ENCODE results near the gene DAW1.
"Not testable (repeated sequence)": the region's sequence is repeated elsewhere in the genome, so short reads cannot be mapped to it uniquely, and the experiment has no call there.

DAW1 gene

GRCh38 chr2:227871375-227871791, at the start of gene DAW1:
Gene DAW1, plus strand, starts transcription at chr2:227871631. Its CDS starts 59 bp downstream, at chr2:227871690.
- H3K9me3 Mint-ChIP-seq, result no peaks in the 10 kb centered on the region
- peaks cover 21% of the 10 kb centered on the region for H3K27me3 Mint-ChIP-seq
- DNase-seq (ENCODE audit: low spot score in 2 of 2), result peak in 1 of 2 donors; percentile 18
- ATAC-seq (ENCODE audit: low read depth), result peak; percentile 53
- no peaks in the 10 kb centered on the region for H3K36me3 Mint-ChIP-seq
- no peak within 1 kb of the TSS for H3K27ac Mint-ChIP-seq
- no peak within 1 kb of the TSS for H3K4me3 Mint-ChIP-seq
- H3K4me1 Mint-ChIP-seq, result no peaks in the 10 kb centered on the region

- Mint-ChIP-seq H3K4me1 (peaks cover 5% of the 10 kb centered on the region), H3K27ac (no peak overlapping the region), H3K9me3 (peaks cover 2% of the 10 kb centered on the region), H3K36me3 (no peaks in the 10 kb centered on the region), H3K27me3 (peaks cover 19% of the 10 kb centered on the region), H3K4me3 (no peak overlapping the region)
- DNase-seq (ENCODE audit: low spot score in 2 of 2) (no peak), ATAC-seq (ENCODE audit: low read depth) (no peak)
Observed at GRCh38 chr2:227822416-227823003, 48.9 kb upstream of the DAW1 start.

DNA sequence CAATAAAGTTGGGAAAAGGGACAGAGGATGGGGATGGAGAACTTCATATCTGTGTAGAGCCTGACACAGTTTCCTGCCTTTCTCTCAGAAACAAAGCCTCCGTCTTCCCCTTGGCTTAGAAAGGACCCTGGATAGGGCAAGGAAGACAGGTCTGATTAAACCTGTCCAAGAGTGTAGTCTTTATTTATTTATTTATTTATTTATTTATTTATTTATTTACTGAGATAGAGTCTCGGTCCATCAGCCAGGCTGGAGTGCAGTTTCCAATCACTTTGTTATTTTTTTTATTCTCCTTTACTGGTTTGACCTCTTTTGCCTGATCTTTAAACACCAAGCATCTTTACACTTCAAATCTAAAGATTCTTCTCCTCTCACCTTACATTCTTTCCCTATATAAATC, 47.5 kb upstream of the DAW1 start:
- peaks cover 14% of the 10 kb centered on the region for H3K27me3 Mint-ChIP-seq
- no peak overlapping the region for H3K27ac Mint-ChIP-seq
- ATAC-seq (ENCODE audit: low read depth) (no peak), DNase-seq (ENCODE audit: low spot score in 2 of 2) (no peak)
- peaks cover 5% of the 10 kb centered on the region for H3K4me1 Mint-ChIP-seq
- H3K36me3 Mint-ChIP-seq, result no peaks in the 10 kb centered on the region
- H3K9me3 Mint-ChIP-seq, result peaks cover 2% of the 10 kb centered on the region
- H3K4me3 Mint-ChIP-seq, result no peak overlapping the region

GRCh38 chr2:227824711-227825110, 46.7 kb upstream of the DAW1 start:
- Mint-ChIP-seq H3K9me3 (peaks cover 2% of the 10 kb centered on the region), H3K4me3 (no peak overlapping the region), H3K27me3 (peaks cover 14% of the 10 kb centered on the region), H3K36me3 (no peaks in the 10 kb centered on the region), H3K27ac (no peak overlapping the region), H3K4me1 (peaks cover 5% of the 10 kb centered on the region)
- DNase-seq (ENCODE audit: low spot score in 2 of 2) (no peak), ATAC-seq (ENCODE audit: low read depth) (no peak)

GRCh38 chr2:227826019-227826521, 45.4 kb upstream of the DAW1 start:
- peaks cover 5% of the 10 kb centered on the region for H3K4me1 Mint-ChIP-seq
- no peak overlapping the region for H3K27ac Mint-ChIP-seq
- H3K4me3 Mint-ChIP-seq, result no peak overlapping the region
- DNase-seq (ENCODE audit: low spot score in 2 of 2) (no peak), ATAC-seq (ENCODE audit: low read depth) (no peak)
- H3K36me3 Mint-ChIP-seq, result no peaks in the 10 kb centered on the region
- no peaks in the 10 kb centered on the region for H3K9me3 Mint-ChIP-seq
- peaks cover 12% of the 10 kb centered on the region for H3K27me3 Mint-ChIP-seq

DNA sequence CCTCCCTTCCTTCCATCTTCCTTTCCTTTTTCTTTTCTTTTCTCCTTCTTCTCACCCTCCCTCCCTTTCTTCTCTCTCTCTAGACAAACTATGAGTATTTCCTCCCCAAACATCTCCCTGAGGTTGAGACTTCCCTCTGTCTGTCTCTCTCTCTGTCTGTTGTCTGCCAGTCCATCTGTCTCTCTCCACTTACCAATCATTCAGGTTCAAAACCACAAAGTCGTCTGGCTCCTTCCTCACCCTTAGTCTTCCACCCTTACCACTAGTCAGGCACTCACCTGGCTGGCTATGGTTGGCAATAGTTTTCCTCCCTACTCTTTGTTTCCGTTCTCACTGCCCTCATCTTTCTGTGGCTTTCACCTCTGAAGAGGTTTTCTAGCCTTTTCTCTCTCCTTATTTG, 44.9 kb upstream of the DAW1 start:
- Mint-ChIP-seq H3K9me3 (no peaks in the 10 kb centered on the region), H3K4me1 (peaks cover 5% of the 10 kb centered on the region), H3K36me3 (no peaks in the 10 kb centered on the region), H3K4me3 (no peak overlapping the region), H3K27ac (no peak overlapping the region), H3K27me3 (peaks cover 9% of the 10 kb centered on the region)
- DNase-seq (ENCODE audit: low spot score in 2 of 2), result no peak
- no peak for ATAC-seq (ENCODE audit: low read depth)

- no peak overlapping the region for H3K4me3 Mint-ChIP-seq
- no peaks in the 10 kb centered on the region for H3K9me3 Mint-ChIP-seq
- H3K27ac Mint-ChIP-seq, result no peak overlapping the region
- DNase-seq (ENCODE audit: low spot score in 2 of 2), result no peak
- ATAC-seq (ENCODE audit: low read depth), result no peak
- H3K4me1 Mint-ChIP-seq, result peaks cover 5% of the 10 kb centered on the region
- H3K36me3 Mint-ChIP-seq, result no peaks in the 10 kb centered on the region
- peaks cover 9% of the 10 kb centered on the region for H3K27me3 Mint-ChIP-seq
Observed at GRCh38 chr2:227827143-227827542, 44.3 kb upstream of the DAW1 start.

- ATAC-seq (ENCODE audit: low read depth) (no peak), DNase-seq (ENCODE audit: low spot score in 2 of 2) (no peak)
- H3K4me1 Mint-ChIP-seq, result peaks cover 5% of the 10 kb centered on the region
Observed at GRCh38 chr2:227828477-227828912, 42.9 kb upstream of the DAW1 start.

GRCh38 chr2:227829337-227829736, 42.1 kb upstream of the DAW1 start:
- no peak overlapping the region for H3K27ac Mint-ChIP-seq
- H3K9me3 Mint-ChIP-seq, result no peaks in the 10 kb centered on the region
- no peak overlapping the region for H3K4me3 Mint-ChIP-seq
- peaks cover 8% of the 10 kb centered on the region for H3K27me3 Mint-ChIP-seq
- ATAC-seq (ENCODE audit: low read depth), result no peak
- no peak for DNase-seq (ENCODE audit: low spot score in 2 of 2)
- H3K4me1 Mint-ChIP-seq, result peaks cover 5% of the 10 kb centered on the region
- no peaks in the 10 kb centered on the region for H3K36me3 Mint-ChIP-seq

More at GRCh38 chr2:227828477-227828912, 42.9 kb upstream of the DAW1 start:
- no peaks in the 10 kb centered on the region for H3K36me3 Mint-ChIP-seq
- no peak overlapping the region for H3K4me3 Mint-ChIP-seq
- no peak overlapping the region for H3K27ac Mint-ChIP-seq
- no peaks in the 10 kb centered on the region for H3K9me3 Mint-ChIP-seq
- H3K27me3 Mint-ChIP-seq, result peaks cover 6% of the 10 kb centered on the region

GRCh38 chr2:227834423-227834822, 37.0 kb upstream of the DAW1 start:
- no peak for DNase-seq (ENCODE audit: low spot score in 2 of 2)
- H3K27ac Mint-ChIP-seq, result no peak overlapping the region
- no peak for ATAC-seq (ENCODE audit: low read depth)
- no peaks in the 10 kb centered on the region for H3K36me3 Mint-ChIP-seq
- H3K4me3 Mint-ChIP-seq, result no peak overlapping the region
- peaks cover 1% of the 10 kb centered on the region for H3K9me3 Mint-ChIP-seq
- peaks cover 2% of the 10 kb centered on the region for H3K27me3 Mint-ChIP-seq
- no peaks in the 10 kb centered on the region for H3K4me1 Mint-ChIP-seq

DNA sequence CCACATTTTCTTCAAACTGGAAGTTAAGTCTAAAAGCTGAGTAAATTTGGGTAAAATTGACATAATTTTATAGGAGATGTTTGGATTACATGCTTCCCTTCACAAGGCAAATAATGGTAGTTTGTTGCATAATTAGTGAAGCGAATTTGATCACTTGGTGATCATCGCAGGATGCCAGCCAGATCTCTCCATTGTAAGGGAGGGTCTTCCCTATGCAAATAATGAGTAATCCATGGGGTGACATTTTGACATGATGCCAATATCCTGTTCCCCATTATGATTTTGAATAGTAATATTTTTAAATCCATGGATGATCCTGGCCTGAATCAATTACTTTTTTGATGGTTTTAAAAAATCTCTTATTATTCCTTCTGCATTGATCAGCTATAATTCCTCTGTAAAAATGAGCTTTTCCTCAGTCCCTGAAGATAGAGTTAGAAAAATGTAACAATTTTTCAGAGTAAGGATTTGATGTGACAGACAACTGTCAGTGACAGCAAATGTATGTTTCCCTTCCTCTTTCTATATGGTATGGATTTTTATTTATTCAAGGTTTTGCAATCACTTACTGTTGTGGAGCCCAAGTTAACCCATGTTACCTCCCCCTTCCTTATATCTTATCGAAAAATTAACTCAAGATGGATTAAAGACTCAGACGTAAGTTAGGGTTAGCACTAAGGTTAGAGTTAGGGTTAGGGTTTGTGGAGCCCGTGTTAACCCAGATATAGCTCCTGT, 36.3 kb upstream of the DAW1 start:
- peaks cover 1% of the 10 kb centered on the region for H3K9me3 Mint-ChIP-seq
- no peak for DNase-seq (ENCODE audit: low spot score in 2 of 2)

DNA sequence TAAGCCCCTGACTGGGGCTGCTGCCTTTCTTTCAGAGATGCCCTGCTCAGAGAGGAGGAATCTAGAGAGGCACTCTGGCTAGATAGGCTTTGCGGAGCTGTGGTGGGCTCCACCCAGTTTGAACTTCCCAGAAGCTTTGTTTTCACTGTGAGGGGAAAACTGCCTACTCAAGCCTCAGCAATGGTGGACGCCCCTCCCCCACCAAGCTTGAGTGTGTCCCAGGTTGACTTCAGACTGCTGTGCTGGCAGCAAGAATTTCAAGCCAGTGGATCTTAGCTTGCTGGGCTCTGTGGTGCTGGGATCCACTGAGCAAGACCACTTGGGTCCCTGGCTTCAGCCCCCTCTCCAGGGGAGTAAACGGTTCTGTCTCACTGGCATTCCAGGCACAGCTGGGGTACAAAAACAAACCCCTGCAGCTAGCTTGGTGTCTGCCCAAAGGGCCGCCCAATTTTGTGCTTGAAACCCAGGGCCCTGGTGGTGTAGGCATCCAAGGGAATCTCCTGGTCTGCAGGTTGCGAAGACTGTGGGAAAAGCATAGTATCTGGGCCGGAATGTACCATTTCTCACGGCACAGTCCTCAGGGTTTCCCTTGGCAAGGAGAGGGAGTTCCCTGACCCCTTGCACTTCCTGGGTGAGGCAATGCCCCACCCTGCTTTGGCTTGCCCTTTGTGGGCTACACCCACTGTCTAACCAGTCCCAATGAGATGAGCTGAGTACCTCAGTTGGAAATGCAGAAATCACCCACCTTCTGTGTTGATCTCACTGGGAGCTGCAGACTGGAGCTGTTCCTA, 31.9 kb upstream of the DAW1 start:
- not testable (repeated sequence) for H3K9me3 Mint-ChIP-seq; ATAC-seq (ENCODE audit: low read depth); H3K4me1 Mint-ChIP-seq; H3K27me3 Mint-ChIP-seq; H3K27ac Mint-ChIP-seq; H3K4me3 Mint-ChIP-seq; DNase-seq (ENCODE audit: low spot score in 2 of 2); H3K36me3 Mint-ChIP-seq

More for the DNA sequence above, 36.3 kb upstream of the DAW1 start:
- Mint-ChIP-seq H3K36me3 (no peaks in the 10 kb centered on the region), H3K4me3 (no peak overlapping the region), H3K27me3 (peaks cover 2% of the 10 kb centered on the region), H3K4me1 (no peaks in the 10 kb centered on the region), H3K27ac (no peak overlapping the region)
- no peak for ATAC-seq (ENCODE audit: low read depth)

GRCh38 chr2:227846831-227847230, 24.6 kb upstream of the DAW1 start:
- Mint-ChIP-seq H3K27me3 (peaks cover 3% of the 10 kb centered on the region), H3K4me3 (no peak overlapping the region), H3K4me1 (no peaks in the 10 kb centered on the region), H3K27ac (no peak overlapping the region), H3K9me3 (peaks cover 2% of the 10 kb centered on the region), H3K36me3 (no peaks in the 10 kb centered on the region)
- no peak for DNase-seq (ENCODE audit: low spot score in 2 of 2)
- no peak for ATAC-seq (ENCODE audit: low read depth)

DNA sequence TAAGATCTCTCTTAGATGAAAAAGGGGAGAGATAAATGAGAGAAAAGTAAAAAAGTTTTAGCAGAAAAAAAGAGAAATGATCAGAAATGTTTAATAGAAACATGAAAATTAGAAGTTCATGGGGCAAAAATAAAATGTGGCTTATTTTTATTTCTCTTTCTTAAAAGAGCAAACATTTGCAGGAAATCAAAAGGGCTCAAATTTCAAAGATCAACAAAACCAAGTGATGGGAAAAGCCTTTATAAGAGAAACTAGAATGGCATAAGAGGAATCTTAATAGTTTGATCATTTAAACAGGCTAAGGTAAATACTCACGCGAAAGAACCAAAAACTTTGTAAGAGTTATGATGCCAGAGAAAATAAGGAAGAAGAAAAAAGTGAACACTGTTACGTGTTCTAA, 23.3 kb upstream of the DAW1 start:
- H3K4me3 Mint-ChIP-seq, result no peak overlapping the region
- H3K4me1 Mint-ChIP-seq, result no peaks in the 10 kb centered on the region
- DNase-seq (ENCODE audit: low spot score in 2 of 2), result no peak
- no peaks in the 10 kb centered on the region for H3K36me3 Mint-ChIP-seq
- H3K9me3 Mint-ChIP-seq, result peaks cover 2% of the 10 kb centered on the region
- peaks cover 3% of the 10 kb centered on the region for H3K27me3 Mint-ChIP-seq
- H3K27ac Mint-ChIP-seq, result no peak overlapping the region
- ATAC-seq (ENCODE audit: low read depth), result no peak
